Activated CD8-positive, alpha-beta T cell treated with anti-CD3 and anti-CD28 coated beads for 36 hours (primary cell): ENCODE measurements around the gene RAPGEF1. TPM values are rescaled to one million over a fixed set of nuclear protein-coding genes. Genes with fewer than 3 reads are reported as not detected.
A peak's percentile ranks its signal among the peaks of the same experiment; 100 is the strongest.

Experiments
- ATAC-seq: fragments of 200-7000 bp; cut with Tn5 transposase; one replicate; pipeline ENCODE4 v1.10.0; 2021; ENCODE audit warnings: mild to moderate bottlenecking, moderate library complexity
- CTCF ChIA-PET: fragments of 350-600 bp; sonication (Branson Sonifier 250); formaldehyde crosslinking; loops from one replicate; lab custom pipeline; 2021; ENCODE audit warnings: antibody characterized with exemption; lab: Charles Lee
- POLR2A ChIA-PET: fragments of 350-600 bp; sonication (Branson Sonifier 250); formaldehyde crosslinking; loops from one replicate; lab custom pipeline; 2021; ENCODE audit warnings: antibody characterized with exemption; lab: Charles Lee
- DNase-seq: peaks from one replicate; pipeline ENCODE4 v3.0.0-alpha.2; 2020
- H3K27ac Mint-ChIP-seq: one replicate; pipeline ENCODE4 v1.8.0; 2021; ENCODE audit warnings: mild to moderate bottlenecking, mixed read lengths
- H3K27me3 Mint-ChIP-seq: one replicate; pipeline ENCODE4 v1.8.0; 2021; ENCODE audit warnings: mixed read lengths
- H3K36me3 Mint-ChIP-seq: one replicate; pipeline ENCODE4 v1.8.0; 2021; ENCODE audit warnings: low read depth, mixed read lengths
- H3K4me1 Mint-ChIP-seq: one replicate; pipeline ENCODE4 v1.8.0; 2021; ENCODE audit warnings: low read depth, mixed read lengths
- H3K4me3 Mint-ChIP-seq: one replicate; pipeline ENCODE4 v1.8.0; 2021; ENCODE audit warnings: mild to moderate bottlenecking, moderate library complexity, mixed read lengths
- H3K9me3 Mint-ChIP-seq: one replicate; pipeline ENCODE4 v1.8.0; 2021; ENCODE audit warnings: mixed read lengths
- CTCF ChIP-seq: fragments of 200-600 bp; IDR thresholded peaks from one replicate; pipeline ENCODE4 v1.8.0; 2022; ENCODE audit warnings: antibody characterized with exemption, mild to moderate bottlenecking
- intact Hi-C: fragments of 100-400 bp; cut with micrococcal nuclease; formaldehyde crosslinking; loops from one replicate; pipeline ENCODE4 v1.10.0; 2022
- total RNA-seq, 2 experiments: library from RNA; stranded (reverse); gene quantifications; one replicate each; pipeline ENCODE4 v1.2.3, GENCODE V29; 2021

Gene RAPGEF1
- total RNA-seq, 2 experiments from 2014 or later = 84.5 to 85.2 TPM

DNA sequence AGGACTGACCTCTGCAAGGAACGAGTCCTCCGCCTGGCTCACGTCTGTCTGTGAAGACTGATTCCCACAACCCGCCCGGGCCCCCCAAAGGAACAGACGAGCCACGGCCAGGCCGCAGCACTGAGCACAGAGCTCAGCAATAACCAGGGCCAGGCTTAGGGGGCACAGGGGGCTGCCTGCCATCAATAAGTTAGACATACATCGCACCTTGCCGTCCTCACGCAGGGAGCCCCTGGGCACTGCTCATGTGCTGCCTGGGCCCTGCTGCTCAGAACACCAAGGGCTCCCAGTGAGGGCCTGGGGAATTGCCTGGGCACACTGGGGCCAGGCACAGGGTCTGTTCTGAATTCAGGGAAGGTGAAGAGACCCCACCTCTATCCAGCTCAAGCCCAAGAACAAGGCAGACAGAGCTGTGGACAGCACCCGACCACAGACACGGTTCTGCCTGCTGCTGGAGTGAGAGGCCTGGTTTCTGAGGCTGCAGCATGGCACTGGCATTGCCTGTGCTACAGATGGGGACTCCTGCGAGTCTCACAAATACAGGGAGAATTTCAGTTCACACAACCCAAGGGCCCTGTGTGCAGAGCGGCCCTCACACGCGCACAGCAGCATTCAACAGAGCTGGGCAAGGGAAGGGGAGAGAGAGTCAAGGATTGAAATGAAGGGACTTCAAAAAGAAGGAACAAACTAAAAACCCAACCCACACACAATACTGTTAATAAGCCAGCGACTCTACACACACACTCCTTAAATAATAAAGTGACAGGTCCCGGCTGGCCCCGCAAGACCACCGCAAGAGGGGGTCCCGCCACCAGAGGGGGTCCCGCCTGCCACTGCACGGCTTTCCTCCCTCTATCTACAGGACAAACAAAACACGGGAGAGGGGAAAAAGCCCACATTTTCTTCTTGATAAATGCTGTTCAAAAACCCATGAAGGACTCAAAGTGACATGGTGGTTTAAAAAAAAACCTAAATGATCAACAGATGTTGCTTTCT is 162.6 kb downstream of the RAPGEF1 start:
- no peak for TF ChIP-seq CTCF
- intact Hi-C loops = no loop called here
- Mint-ChIP-seq H3K27ac (peak overlapping the region; percentile 94), H3K9me3 (no peaks in the 10 kb centered on the region), H3K4me1 (peaks cover 23% of the 10 kb centered on the region), H3K27me3 (no peaks in the 10 kb centered on the region), H3K36me3 (peaks cover 36% of the 10 kb centered on the region), H3K4me3 (no peak overlapping the region)
- CTCF ChIA-PET = interaction anchor here (0.8 kb wide), 1 partner anchor 14 kb away, joined by 3 read pairs; no protein-coding TSS in a partner anchor
- no peak for DNase-seq
- POLR2A ChIA-PET = no interaction called here
- ATAC-seq = no peak

DNA sequence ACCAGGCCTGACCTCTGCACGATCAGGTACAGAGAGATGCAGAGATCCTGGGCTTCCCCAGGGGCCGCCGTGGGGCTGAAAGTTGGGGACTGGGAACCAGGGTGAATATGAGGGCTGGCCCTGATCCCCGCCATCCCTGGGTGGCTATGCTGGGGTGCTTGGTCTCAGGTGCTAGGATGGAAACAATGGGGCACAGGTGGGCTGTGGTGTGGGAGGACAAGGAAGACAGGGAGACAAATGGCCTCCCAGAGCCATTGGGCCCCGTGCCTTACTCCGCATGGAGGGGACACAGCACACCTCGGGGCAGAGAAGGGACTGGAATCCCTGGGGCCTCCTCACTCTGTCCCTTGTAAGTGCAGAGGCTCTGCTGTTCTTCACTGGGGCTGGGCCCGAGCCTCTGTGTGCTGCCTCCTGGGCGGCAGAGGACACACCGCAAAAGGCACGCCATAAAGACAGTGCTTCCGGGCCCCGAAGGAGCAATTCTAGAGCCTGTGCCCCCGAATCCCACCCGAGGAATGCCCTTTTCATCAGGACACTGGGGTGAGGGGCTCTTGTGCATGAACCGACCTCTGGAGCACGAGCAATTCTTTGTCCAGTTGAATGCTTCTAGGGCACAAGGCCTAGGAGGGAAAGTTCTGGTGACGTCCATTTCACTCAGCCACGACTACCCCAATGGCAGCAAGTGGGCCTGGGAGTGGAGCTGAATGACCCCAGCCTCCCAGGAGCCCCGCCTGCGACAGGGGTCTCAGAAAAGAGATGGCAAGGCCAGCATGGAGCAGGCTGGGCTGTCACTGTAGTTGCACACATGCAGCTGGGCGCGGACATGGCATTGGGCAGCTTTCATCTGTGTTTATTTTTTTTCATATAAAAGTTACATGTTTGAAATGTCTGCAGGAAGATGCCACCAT is 163.7 kb downstream of the RAPGEF1 start:
- Mint-ChIP-seq H3K4me3 (no peak overlapping the region), H3K4me1 (peaks cover 23% of the 10 kb centered on the region), H3K27me3 (no peaks in the 10 kb centered on the region), H3K36me3 (peaks cover 33% of the 10 kb centered on the region), H3K27ac (no peak overlapping the region), H3K9me3 (no peaks in the 10 kb centered on the region)
- POLR2A ChIA-PET = no interaction called here
- CTCF ChIA-PET = no interaction called here
- ATAC-seq (no peak), DNase-seq (no peak)
- TF ChIP-seq CTCF = no peak
- intact Hi-C loops = no loop called here

DNA sequence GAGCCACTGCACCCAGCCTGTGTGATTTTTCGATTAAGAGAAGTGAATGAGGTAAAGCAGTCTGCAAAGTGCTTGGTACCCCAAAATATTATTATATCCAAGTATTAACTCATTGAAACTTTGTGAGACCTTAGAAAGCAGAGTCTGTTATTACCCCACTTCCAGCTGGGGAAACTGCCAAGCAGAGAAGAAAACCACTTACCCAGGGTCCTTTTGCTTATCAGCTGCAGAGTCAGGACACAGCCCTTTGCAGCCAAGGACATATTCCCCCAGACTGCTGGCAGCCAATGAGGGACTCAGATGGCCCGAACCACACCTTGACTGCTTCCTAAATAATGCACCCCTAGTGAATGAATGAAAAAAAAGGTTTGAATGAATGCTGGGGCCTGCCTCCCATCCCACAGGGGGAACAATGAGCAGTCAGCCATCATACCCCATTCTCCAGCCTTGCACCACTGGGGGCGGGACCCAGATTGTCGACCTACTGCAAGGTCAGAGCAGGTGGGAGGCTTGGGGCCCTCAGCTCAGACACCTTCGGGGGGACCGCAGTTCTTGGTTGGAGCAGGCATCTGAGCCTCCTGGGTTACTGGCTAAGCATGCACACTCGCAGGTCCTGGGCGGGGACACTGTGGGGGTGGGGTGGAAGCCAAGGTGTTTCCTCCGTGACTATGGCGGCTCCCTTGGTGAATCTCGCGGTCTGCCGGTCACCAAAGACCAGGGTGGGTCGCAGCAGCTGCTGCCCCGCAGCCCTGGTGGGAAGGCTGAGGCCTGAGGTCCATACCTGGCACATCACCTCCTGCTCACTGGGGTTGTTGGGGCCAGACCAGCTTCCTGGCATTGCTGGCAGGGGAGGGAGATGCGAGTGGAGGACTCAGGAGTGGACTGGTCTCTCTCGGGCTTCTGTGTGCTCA is 164.9 kb downstream of the RAPGEF1 start:
- intact Hi-C loops = no loop called here
- TF ChIP-seq CTCF = no peak
- CTCF ChIA-PET = no interaction called here
- Mint-ChIP-seq H3K36me3 (peaks cover 34% of the 10 kb centered on the region), H3K4me3 (no peak overlapping the region), H3K9me3 (no peaks in the 10 kb centered on the region), H3K27me3 (no peaks in the 10 kb centered on the region), H3K4me1 (peaks cover 23% of the 10 kb centered on the region), H3K27ac (no peak overlapping the region)
- DNase-seq (no peak), ATAC-seq (no peak)
- POLR2A ChIA-PET = no interaction called here

- ChIA-PET CTCF (no interaction called here), POLR2A (no interaction called here)
- intact Hi-C loops = no loop called here
- Mint-ChIP-seq H3K4me1 (peaks cover 4% of the 10 kb centered on the region), H3K4me3 (no peak overlapping the region), H3K36me3 (peaks cover 17% of the 10 kb centered on the region), H3K27ac (no peak overlapping the region), H3K27me3 (no peaks in the 10 kb centered on the region), H3K9me3 (peaks cover 2% of the 10 kb centered on the region)
- DNase-seq (no peak), ATAC-seq (no peak)
- no peak for TF ChIP-seq CTCF
These were observed 172.0 kb downstream of the RAPGEF1 start for GRCh38 chr9:131567910-131568309.
